DOHH2 (cell line): ENCODE data around the gene TRAF1.

Experiments
- H3F3A ChIP-seq: fragments of 200-600 bp; sonication (generic), shearing (Covaris generic); 2 replicates; pipeline ENCODE4 v1.6.0; 2016; ENCODE audit warnings: antibody characterized with exemption, mild to moderate bottlenecking; ENCODE audit not compliant: control insufficient read depth, insufficient read depth
- H3K27ac ChIP-seq: fragments of 200-600 bp; sonication (generic); 2 replicates; pipeline ENCODE4 v1.5.1; 2014; ENCODE audit warnings: low read depth, mild to moderate bottlenecking, low read length, moderate library complexity
- H3K27me3 ChIP-seq: fragments of 200-600 bp; sonication (generic); 2 replicates; pipeline ENCODE4 v1.6.1; 2014; ENCODE audit warnings: mild to moderate bottlenecking, low read length, mixed read lengths; ENCODE audit not compliant: control insufficient read depth
- H3K36me3 ChIP-seq: fragments of 200-600 bp; sonication (generic); 2 replicates; pipeline ENCODE4 v1.6.1; 2014; ENCODE audit warnings: mild to moderate bottlenecking, low read length, moderate library complexity, mixed read lengths; ENCODE audit not compliant: control insufficient read depth
- H3K4me1 ChIP-seq: fragments of 200-600 bp; sonication (generic); 2 replicates; pipeline ENCODE4 v1.6.1; 2014; ENCODE audit warnings: mild to moderate bottlenecking, low read length, mixed read lengths; ENCODE audit not compliant: control insufficient read depth
- H3K4me2 ChIP-seq: fragments of 200-600 bp; sonication (generic); 2 replicates; pipeline ENCODE4 v1.6.0; 2014; ENCODE audit warnings: mild to moderate bottlenecking, low read length, moderate library complexity
- H3K4me3 ChIP-seq: fragments of 200-600 bp; sonication (generic); 2 replicates; pipeline ENCODE4 v1.5.1; 2014; ENCODE audit warnings: mild to moderate bottlenecking, low read length, mixed read lengths
- H3K79me2 ChIP-seq: fragments of 200-600 bp; sonication (generic); 2 replicates; pipeline ENCODE4 v1.6.1; 2014; ENCODE audit warnings: mild to moderate bottlenecking, low read length, mixed read lengths; ENCODE audit not compliant: control insufficient read depth
- H3K9me2 ChIP-seq: fragments of 200-600 bp; sonication (generic); replicated peaks from 2 replicates; pipeline ENCODE4 v1.6.1; 2014; ENCODE audit warnings: mild to moderate bottlenecking, low read length, mixed read lengths; ENCODE audit not compliant: control insufficient read depth
- H3K9me3 ChIP-seq: fragments of 200-600 bp; sonication (generic); 2 replicates; pipeline ENCODE4 v1.6.1; 2014; ENCODE audit warnings: antibody characterized with exemption, low read length, mixed read lengths; ENCODE audit not compliant: control insufficient read depth, insufficient read depth
- H4K20me1 ChIP-seq: fragments of 200-600 bp; sonication (generic); 2 replicates; pipeline ENCODE4 v1.6.0; 2014; ENCODE audit warnings: low read depth, mild to moderate bottlenecking, antibody characterized with exemption, low read length, moderate library complexity; ENCODE audit not compliant: control insufficient read depth, insufficient read depth
- EZH2phosphoT487 ChIP-seq: fragments of 200-600 bp; sonication (generic); IDR thresholded peaks from 2 replicates; pipeline ENCODE4 v1.6.1; 2017; ENCODE audit warnings: borderline replicate concordance, mild to moderate bottlenecking, antibody characterized with exemption, low read length, moderate library complexity, mixed read lengths
- TF ChIP-seq, protein P1 (sequence below): fragments of 200-600 bp; sonication (generic); IDR thresholded peaks from one replicate; pipeline ENCODE4 v1.5.1; 2014; ENCODE audit warnings: antibody characterized with exemption, mild to moderate bottlenecking, low read depth, low read length; ENCODE audit not compliant: poor library complexity, severe bottlenecking

Gene TRAF1

GRCh38 chr9:120941046-120941770 is 14.6 kb upstream of the TRAF1 start:
- H3K4me2 ChIP-seq = no peak overlapping the region
- H3K27me3 ChIP-seq = no peaks in the 10 kb centered on the region
- H3F3A ChIP-seq = peaks cover 6% of the 10 kb centered on the region
- no peak overlapping the region for H3K4me3 ChIP-seq
- H3K9me2 ChIP-seq = no peaks in the 10 kb centered on the region
- no peaks in the 10 kb centered on the region for H3K79me2 ChIP-seq
- H4K20me1 ChIP-seq = no peaks in the 10 kb centered on the region
- peaks cover 44% of the 10 kb centered on the region for H3K4me1 ChIP-seq
- H3K36me3 ChIP-seq = no peaks in the 10 kb centered on the region
- no peaks in the 10 kb centered on the region for H3K9me3 ChIP-seq
- no peak for TF ChIP-seq EZH2phosphoT487
- TF ChIP-seq, protein P1, sequence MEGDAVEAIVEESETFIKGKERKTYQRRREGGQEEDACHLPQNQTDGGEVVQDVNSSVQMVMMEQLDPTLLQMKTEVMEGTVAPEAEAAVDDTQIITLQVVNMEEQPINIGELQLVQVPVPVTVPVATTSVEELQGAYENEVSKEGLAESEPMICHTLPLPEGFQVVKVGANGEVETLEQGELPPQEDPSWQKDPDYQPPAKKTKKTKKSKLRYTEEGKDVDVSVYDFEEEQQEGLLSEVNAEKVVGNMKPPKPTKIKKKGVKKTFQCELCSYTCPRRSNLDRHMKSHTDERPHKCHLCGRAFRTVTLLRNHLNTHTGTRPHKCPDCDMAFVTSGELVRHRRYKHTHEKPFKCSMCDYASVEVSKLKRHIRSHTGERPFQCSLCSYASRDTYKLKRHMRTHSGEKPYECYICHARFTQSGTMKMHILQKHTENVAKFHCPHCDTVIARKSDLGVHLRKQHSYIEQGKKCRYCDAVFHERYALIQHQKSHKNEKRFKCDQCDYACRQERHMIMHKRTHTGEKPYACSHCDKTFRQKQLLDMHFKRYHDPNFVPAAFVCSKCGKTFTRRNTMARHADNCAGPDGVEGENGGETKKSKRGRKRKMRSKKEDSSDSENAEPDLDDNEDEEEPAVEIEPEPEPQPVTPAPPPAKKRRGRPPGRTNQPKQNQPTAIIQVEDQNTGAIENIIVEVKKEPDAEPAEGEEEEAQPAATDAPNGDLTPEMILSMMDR = no peak
- no peak overlapping the region for H3K27ac ChIP-seq

DNA sequence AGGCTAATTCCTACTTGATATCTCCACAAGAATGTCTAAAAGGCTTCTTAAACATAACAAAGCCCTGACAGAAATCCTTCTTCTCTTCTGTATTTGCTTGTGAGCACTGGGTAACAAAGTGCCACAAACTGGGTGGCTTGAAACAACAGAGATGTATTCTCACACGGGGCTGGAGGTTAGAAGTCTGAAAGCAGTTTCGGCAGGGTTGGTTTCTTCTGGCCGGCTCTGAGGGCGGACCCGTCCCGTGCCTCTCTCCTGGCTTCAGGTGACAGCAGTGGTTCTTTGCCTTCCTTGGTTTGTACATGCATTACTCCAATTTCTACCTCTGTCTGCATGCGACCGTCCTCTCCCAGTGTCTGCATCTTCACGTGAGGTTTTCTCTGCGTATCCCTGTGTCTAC is 14.0 kb upstream of the TRAF1 start:
- no peak for TF ChIP-seq EZH2phosphoT487
- TF ChIP-seq, protein P1 = no peak
- Histone ChIP-seq H3K27ac (no peak overlapping the region), H3K9me3 (no peaks in the 10 kb centered on the region), H4K20me1 (no peaks in the 10 kb centered on the region), H3K36me3 (no peaks in the 10 kb centered on the region), H3K4me3 (no peak overlapping the region), H3K27me3 (no peaks in the 10 kb centered on the region), H3K79me2 (no peaks in the 10 kb centered on the region), H3K4me2 (no peak overlapping the region), H3K4me1 (peaks cover 49% of the 10 kb centered on the region), H3F3A (peaks cover 10% of the 10 kb centered on the region), H3K9me2 (no peaks in the 10 kb centered on the region)

DNA sequence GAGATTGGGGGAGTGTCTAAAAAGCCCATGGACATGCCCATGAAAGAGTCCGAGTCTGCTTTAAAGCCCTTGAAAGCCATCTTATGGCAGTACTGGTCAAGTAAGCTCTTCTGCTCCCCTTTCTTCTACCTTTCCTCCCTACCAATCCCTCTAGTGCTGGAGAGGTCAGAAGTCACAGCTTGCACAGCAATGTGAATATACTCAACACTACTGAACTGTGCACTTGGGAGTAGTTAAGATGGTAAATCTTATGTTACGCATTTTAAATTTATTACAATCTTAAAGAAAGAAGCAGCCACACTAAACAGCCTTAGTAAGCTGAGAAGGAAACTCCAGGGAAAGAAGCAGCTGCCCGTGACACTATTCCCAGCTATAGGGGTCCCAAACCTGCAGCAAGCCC is 12.3 kb upstream of the TRAF1 start:
- Histone ChIP-seq H3K4me1 (peaks cover 49% of the 10 kb centered on the region), H3K27me3 (no peaks in the 10 kb centered on the region), H3K4me2 (no peak overlapping the region), H4K20me1 (no peaks in the 10 kb centered on the region), H3K9me2 (no peaks in the 10 kb centered on the region), H3K27ac (no peak overlapping the region), H3F3A (peaks cover 24% of the 10 kb centered on the region), H3K4me3 (no peak overlapping the region), H3K9me3 (no peaks in the 10 kb centered on the region), H3K36me3 (no peaks in the 10 kb centered on the region), H3K79me2 (no peaks in the 10 kb centered on the region)
- no peak for TF ChIP-seq EZH2phosphoT487
- TF ChIP-seq, protein P1 = no peak
